Measurements from ENCODE around the gene CCDC184.
"Not testable (repeated sequence)": the region's sequence is repeated elsewhere in the genome, so short reads cannot be mapped to it uniquely, and the experiment has no call there.

Gene CCDC184

DNA sequence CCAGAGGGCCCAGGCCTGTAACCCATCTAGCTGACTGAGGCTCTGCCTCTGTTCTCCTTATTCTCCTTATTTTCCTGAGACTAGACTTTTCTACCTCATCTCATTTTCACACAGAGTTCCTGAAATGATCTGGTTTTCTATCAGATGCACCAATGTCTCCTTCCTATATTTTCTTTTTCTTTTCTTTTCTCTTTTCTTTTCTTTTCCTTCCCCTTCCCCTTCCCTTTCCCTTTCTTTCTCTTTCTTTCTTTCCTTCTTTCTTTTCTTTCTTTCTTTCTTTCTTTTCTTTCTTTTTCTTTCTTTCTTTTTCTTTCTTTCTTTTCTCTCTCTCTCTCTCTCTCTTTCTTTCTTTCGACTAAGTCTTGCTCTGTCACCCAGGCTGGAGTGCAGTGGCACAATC, 3.0 kb upstream of the CCDC184 start:
- no peak for DNase-seq

DNA sequence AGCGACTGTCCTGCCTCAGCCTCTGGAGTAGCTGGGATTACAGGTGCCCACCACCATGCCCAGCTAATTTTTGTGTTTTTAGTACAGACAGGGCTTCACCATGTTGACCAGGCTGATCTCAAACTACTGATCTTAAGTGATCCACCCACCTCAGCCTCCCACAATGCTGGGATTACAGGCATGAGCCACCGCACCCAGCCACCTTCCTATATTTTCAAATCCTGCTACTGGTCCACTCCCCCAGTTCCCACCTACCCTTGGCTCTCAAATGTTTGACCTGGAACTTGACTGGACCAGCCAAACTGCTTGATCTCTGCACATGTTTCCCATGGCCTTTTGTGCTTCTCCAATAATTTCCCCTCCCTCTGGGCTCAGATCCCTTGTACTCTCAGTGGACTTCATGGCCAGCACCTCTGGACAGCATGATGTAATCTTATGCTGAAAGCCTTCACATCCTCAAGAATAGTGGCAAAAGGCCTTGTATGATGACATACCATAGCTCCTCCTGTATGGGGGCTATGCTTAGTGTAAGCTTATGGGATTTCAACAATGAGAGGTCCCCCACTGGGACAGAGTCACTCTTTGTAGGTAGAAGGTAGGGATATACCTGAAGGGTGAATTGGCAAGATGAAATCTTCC, 2.5 kb upstream of the CCDC184 start:
- no peak for DNase-seq

DNA sequence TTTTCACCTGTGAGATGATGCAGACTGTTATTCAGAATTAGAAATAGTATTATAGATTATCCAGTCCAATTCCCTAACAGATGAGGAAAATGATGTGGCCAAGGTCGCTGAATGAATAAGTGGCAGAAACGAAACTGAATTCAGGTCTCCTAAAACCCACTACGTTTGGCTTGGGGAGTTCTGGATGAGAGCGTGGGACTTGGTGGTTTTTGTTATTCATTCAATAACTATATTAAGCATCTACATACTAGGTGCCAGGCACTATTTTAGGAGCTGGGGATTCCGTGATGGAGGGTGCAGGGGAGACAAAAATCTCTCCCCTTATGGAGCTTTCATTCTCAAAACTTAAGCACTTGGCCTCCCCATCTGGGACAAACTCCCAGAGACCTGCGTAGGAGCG, 813 bp upstream of the CCDC184 start:
- DNase-seq: no peak

DNA sequence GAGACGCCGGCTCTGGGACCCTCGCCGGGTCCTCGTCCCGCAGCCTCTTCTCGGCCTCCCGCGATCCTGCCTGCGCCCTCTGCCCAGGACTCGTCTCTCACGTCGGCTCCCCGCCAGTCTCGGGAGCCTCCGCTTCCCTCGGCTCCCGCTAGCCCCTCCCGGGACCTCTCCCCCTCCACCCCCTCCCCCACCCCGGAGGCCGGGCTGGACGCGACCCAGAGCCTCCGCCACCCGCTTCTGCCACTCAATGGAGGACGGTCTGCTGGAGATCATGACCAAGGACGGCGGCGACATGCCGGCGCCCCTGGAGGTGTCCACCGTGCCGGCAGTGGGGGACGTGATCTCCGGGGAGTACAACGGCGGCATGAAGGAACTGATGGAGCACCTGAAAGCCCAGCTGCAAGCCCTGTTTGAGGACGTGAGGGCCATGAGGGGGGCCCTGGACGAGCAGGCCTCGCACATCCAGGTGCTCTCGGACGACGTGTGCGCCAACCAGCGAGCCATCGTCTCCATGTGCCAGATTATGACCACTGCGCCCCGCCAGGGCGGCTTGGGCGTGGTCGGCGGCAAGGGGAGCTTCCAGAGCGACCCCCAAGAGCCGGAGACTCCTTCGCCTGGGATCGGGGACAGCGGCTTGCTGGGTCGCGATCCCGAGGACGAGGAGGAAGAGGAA, 568 bp downstream of the CCDC184 start:
- DNase-seq: no peak

DNA sequence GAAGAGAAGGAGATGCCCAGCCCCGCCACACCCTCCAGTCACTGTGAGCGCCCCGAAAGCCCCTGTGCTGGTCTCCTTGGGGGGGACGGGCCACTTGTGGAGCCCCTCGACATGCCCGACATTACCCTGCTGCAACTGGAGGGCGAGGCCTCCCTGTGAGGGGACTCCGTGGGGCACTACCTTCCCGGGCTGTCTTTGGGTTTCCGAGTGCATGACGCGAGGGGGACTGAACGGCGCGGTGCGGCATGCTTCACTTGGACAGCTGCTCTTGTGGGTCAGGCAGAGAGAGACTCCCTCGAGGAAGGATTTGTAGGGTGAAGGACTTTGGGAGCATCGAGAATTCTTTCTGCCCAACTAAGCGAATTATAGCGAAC, 1.1 kb downstream of the CCDC184 start:
- DNase-seq: no peak

DNA sequence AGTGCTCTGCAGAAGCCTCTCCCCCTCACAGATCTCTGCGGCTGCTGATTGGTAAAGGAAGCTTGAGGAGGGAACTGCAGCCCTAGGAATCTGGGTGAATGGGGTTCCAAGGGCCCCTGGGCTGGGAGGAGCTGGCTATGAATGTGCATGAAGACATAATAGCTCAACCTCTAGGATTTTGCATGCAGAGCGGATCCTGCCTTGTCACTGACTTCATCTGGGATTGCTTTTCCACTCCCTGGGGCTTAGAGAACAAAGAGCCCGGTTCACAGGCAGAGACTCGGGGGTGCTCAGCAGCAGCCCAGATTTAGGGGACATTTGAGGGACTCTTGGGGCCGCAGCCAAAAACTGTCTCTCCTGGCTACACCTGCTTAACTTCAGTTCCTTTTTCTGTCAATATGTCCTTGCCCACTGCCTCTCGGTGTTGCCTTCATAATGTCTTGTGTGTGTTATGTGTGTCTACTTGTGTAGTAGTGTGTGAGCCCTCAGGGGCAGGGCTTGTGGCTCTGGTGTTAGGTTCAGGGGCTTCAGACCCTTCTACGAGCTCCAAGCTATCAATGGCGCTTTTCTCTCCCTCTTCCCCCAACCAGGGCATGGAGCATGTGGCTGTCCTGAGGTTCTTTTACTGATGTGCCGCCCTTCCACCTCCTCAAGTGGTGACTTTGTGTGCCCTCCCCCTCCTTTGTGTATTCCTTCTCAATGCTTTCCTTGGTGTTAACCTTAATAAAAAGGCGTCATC, 1.9 kb downstream of the CCDC184 start:
- no peak for DNase-seq

DNA sequence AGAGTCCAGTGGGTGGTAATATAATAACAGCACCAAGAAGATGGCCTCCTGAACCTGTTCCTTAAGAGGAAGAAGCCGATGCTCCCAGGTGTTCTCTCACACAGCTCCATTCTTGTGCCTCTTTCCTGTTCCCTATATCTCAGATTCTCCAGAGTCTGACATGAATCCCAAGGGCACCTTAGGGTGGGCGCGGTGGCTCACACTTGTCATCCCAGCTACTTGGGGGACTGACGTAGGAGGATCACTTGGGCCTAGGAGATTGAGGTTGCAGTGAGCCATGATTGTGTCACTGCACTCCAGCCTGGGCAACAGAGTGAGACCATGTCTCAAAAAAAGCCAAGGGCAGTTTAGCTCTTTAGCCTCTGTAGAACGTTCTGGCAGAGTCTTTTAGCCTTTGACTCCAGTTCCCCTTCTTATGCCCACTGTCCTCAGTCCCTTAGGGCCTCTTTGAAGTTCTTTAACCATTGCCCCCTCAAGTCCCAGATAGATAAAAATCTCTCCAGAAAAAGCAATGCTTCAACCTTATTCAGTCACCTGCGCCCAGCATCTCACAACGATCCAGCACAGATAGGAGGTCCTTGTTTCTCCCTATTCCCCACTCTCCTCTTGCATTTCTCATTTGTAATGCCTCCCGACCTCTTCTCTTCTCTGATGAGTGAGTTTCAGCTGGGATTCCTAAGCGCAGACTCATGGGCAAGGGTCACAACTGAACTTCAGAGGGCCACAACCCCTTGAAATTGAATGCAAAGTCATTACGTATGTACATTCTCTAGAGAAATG, 4.7 kb downstream of the CCDC184 start:
- no peak for DNase-seq

DNA sequence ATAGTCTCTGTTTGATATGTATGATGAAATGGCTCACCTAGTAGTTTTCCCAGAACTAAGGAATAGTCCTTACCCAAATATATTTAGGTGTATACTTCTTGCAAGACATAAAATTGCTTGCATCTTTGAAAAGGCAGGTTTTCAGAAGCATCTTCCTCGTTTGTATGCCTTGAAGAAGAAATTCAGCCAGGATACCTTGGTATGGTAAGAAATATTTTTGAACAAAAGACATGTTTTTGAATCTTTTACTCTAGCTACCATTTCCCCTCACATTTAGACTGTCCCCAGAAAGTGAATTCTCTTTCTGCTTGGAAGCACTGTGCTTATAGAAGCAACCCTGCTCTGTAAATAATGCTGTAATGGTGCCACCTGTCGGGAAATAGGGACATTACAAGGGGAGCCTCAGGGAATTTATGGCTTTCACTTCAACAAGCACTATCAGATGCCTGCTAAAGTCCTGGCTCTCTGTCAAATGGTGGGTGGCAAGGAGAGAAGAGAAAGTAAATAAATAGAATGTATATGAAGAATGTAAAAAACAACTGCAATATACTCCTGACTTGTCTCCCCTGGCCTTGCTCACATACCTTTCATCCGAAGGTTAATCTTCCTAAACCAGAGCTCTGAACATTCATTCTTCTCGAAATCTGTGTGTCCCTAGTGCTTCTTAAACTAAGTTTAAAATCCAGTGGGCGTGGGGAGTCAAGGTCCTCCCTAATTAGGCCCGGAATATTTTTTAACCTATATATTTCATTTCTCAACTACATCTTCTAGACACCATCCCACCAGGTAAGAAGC, 6.1 kb downstream of the CCDC184 start:
- peak; percentile 57 for DNase-seq

DNA sequence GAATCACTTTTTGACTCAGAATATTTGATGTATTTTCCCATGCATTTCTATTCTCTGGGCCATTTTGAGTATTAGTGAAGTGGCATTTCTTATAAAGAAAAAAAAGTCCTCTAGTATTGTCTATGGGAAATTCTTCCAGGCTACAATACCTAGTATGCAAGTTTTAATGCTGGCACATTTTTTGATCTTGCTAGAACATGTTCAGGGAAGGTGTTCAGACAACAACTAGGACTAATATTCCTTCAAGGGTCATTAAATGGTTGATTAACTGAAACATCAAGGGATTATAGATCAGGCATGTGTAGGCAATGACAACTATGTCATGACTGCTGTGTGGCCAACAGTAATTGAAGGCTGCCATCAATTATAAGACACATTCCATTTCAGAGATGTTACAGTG, 7.7 kb downstream of the CCDC184 start:
- DNase-seq: no peak

DNA sequence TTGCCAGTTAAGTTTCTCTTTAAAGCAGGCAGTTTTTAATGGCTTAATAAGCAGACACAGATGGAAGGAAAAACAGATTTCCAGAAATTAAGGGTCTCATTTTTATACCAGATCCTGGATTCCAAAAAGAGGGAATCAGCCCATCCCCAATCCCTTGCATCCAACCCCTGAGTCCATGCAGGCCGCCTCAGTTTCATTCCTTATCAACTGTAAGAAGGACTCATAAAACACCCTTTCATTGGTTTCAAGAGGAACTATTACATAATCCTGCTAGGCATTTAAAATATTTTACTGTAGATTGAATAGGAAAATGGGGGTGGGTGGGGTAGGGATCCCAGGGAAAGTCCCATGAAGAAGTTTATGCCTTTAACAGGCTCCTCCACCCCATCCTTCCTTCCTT, 9.4 kb downstream of the CCDC184 start:
- no peak for DNase-seq

DNA sequence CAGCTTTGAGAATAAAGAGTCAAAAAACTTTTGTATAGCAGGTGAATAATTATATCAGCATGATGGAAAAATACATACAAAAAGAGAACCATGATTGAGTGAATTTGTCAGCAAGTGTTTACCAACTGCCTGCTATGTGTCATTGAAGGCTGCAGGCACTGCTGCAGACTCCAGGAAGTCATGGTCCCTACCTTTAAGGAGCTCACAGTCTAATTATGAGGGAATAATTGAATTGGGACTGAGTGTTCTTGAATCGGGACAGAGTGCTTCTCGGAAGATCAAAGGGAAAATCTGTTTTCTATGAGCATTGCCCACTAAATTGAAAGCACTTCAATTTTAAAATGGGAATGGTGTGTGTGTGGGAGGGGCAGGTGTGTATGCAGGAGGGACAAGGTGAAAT, 10.2 kb downstream of the CCDC184 start:
- no peak for DNase-seq

DNA sequence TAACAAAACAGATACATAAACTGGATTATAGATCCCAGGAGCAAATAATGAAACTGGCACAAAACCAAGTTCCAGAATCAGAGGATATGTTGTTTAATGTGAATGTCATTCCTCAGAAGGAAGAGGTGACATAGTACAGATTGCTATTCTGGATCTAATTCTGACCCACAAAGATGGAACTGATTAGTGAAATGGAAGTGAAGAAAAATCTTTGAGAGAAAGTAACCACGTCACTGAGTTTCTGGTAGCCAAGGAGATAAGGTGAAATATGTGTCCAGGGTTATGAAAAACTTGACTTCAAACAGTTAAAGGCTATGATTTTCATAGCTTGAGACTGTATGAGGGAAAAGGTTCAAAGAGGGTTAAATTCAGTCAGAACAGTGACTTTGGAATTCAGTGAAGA, 11.4 kb downstream of the CCDC184 start:
- no peak for DNase-seq

DNA sequence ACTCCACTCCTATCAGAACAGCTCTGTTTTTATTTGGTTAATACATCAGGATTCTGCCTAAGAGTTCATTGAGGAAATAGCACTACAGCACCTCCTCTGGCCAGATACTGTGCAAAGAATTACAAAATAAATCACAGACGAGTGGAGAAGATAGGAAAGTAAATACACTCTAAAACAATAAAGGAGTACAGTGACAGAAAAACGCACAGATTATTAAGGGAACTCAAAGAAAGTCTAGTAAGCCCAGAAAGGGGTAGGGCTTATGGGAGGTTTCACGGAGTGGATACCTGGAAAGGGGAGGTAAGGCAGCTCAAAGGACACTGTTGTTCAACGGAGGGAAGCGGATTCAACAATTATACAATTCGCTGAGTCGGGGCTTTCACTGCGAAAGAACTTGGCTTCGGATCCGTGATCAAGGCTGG, 14.1 kb downstream of the CCDC184 start:
- DNase-seq: peak; percentile 3

DNA sequence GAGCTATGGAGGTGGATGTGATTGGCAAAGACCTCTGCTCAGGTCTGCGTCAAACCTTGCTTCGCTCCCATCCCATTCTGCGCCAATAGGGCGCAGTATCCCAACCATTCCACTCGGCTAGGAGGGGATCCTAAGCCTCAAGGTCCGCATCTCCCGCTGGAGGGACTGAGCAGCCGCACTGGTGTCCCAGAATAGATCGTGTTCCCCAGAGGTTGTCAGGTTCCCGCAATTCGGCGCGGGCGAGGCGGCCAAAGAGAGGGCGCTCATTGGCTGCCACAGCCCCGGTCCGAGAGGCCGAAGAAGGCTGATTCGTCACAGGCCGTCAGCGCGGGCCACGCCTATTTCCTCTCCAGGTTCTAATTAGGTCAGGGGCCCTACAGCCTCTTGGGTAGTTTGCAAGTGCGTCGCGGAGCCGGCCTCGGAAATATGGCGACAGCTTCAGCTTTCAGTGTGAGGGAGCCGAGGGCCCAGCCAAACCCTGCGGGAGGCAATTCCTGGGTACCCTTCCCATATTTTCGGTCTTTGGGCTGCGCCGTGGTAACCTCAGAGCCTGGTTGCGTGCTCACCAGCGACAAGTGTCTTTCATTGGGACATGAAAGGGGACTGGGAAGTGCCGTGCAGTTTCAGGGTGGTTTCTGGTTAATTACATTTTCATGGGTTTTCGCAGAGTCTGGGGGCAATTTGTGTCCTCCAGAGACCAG, 14.7 kb downstream of the CCDC184 start:
- DNase-seq: peak; percentile 96

DNA sequence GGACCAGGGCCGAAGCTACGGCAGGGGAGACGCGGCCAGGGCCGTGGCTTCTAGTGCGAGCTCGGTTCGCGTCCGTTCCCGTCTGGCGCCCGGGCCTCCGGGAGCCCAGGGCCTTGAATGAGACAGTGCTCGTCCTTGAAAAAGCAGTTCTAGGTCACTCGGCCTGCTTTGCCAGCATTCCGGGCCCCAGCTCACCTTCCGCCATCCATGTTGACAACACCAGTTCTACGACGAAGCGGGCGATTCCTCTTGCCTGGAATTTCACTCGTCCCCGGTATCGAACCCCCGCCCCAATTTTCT, 15.2 kb downstream of the CCDC184 start:
- DNase-seq: no peak

DNA sequence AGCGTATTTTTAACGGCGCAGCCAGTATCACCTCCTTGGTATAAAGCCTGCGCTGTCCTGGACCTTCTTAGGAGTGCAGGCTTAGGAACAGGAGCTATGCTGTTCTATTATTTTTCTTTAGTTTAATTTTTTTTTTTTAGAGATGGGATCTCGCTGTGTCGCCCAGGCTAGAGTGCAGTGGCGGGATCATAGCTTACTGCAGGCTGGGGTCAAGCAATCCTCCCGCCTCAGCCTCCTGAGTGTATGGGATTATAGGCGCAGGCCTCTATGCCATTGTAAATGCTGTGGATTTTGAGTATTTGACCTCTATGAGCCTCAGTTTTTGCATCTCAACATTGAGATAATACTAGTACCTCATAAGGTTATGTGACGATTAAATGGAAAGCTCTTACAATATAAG, 15.5 kb downstream of the CCDC184 start:
- no peak for DNase-seq

DNA sequence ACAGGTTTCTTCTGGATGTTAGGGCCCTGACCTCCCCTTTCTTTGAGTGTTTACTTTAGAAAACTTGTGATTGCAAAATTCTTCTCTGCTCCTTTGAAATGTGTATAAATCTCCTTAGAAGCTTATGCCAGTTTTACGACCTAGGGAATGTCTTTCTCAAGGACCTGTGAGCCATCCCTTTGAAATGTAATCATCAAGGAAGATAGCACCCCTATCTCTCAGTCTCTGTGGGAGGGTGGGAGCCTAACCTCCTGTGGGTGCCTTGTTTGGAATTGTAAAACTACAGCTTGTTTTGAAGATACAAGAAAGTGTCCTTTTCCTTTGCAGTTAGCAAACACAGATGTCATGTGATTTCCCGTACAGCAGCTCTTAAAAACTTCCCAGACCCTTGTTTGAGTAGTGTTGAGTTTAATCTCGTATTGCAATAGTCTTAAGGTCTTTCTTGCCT, 16.4 kb downstream of the CCDC184 start:
- no peak for DNase-seq

DNA sequence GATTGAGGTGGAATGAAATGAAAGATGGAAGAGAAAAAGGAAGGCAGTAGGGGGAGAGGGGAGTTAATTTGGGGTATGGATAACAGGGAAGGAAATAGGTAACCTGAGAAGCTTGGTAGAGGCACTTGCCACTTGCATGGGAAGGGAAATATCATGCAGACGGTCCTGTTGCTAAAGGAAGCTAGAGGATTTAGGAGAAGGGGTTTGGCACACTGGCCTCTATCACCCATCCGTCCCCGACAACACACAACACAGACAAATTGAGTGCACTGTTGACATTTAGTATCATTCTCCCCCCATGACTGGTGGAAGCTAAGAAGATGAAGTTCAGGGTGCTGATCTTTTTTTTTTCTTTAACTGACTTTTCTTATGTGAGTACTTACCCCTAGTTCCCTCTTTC, 17.6 kb downstream of the CCDC184 start:
- no peak for DNase-seq

DNA sequence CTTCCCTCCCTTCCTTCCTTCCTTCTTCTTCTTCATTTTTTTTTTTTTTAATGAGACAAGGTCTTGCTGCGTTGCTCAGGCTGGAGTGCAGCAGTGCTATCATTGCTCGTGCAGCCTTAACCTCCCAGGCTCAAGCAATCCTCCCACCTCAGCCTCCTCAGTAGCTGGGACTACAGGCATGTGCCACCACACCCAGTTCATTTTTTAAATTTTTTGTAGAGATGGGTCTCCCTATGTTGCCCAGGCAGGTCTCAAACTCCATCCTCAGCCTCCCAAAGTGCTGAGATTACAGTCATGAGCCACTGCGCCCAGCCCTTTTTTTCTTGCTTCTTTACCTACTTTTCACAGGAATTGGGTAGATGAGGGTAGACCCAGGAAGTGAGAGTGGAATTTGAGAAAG, 18.1 kb downstream of the CCDC184 start:
- no peak for DNase-seq

DNA sequence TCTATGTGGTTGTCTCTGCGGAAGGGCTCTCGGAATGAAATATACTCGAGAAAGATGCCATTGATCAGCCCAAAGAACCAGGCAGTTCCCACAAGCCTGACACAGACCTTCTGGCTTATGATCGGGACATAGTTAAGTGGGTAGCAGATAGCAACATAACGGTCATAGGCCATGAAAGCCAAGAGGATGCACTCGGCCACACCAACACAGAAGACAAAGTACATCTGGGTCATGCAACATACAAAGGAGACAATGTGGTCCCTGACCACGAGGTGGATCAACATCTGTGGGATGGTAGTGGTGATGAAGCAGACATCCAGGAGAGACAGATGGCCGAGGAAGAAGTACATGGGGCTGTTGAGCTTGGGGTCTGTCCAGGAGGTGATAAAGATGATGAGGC, 19.3 kb downstream of the CCDC184 start:
- DNase-seq: no peak

DNA sequence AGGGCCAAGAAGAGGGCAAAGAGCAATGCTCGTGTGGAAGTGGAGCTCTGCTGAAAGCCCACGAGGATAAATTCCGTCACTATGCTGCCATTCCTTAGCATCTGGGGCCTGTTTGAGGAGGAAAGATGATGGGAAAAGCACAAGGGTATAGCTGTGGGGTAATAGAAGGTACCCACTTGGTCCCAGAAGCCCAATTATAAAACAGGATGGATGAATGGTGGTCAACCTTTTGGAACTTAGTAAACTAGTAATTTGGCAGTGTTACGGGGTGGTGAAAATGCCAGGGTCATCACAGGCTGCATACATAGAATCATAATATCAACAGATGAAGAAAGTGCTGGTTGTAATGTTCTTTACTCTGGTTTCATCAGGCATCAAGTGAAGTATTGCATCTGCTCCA, 19.7 kb downstream of the CCDC184 start, which contains the start of gene OR10AD1:
Gene OR10AD1, minus strand, starts transcription at position 101 of the 400 bp plus-strand sequence. Its CDS starts 0 bp downstream, at position 101.
- no peak for DNase-seq

DNA sequence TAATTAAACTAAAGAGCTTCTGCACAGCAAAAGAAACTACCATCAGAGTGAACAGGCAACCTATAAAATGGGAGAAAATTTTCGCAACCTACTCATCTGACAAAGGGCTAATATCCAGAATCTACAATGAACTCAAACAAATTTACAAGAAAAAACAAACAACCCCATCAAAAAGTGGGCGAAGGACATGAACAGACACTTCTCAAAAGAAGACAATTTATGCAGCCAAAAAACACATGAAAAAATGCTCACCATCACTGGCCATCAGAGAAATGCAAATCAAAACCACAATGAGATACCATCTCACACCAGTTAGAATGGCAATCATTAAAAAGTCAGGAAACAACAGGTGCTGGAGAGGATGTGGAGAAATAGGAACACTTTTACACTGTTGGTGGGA, 26.1 kb downstream of the CCDC184 start:
- DNase-seq: not testable (repeated sequence)

All from MV-4-11 (cell line).